ENCODE results near the gene TBX1. TPM values are rescaled to one million over a fixed set of nuclear protein-coding genes. Genes with fewer than 3 reads are reported as not detected.

The TBX1 gene
- total and polyA plus RNA-seq, 10 of the 15 experiments (the other 5 are each of a cell fraction or from before 2014, with no cell fraction given): not detected

GRCh38 chr22:19749876-19750275, 10.7 kb upstream of the TBX1 start:
- TF ChIP-seq ZBTB4 (CRISPR knock-in tag; IDR thresholded peaks at IDR 0.05) (no peak), USF2 (IDR thresholded peaks at IDR 0.05; ENCODE audit: borderline replicate concordance, low read depth, low read length) (no peak), CBFB (IDR thresholded peaks at IDR 0.05; ENCODE audit: low read depth) (no peak), IKZF2 (IDR thresholded peaks at IDR 0.05) (no peak), HSF1 (IDR thresholded peaks at IDR 0.05; ENCODE audit: low read depth, low read length) (no peak), STAT3 (IDR thresholded peaks at IDR 0.05; ENCODE audit: low read depth, low read length) (no peak), DPF2 (IDR thresholded peaks at IDR 0.05) (no peak), EP300 (IDR thresholded peaks at IDR 0.05; ENCODE audit: borderline replicate concordance in 1 of 2, control insufficient read depth in 1 of 2, low read depth in 2 of 2, low read length in 2 of 2) (no peak), POLR2AphosphoS5 (IDR thresholded peaks at IDR 0.05; ENCODE audit: low read length) (no peak), CREB1 (IDR thresholded peaks at IDR 0.05; ENCODE audit: low read depth) (no peak), CBX5 (IDR thresholded peaks at IDR 0.05; ENCODE audit: low read depth) (no peak)
- Histone ChIP-seq H3K27me3 (replicated peaks in 1 of 2; ENCODE audit: control insufficient read depth in 2 of 2, insufficient read depth in 2 of 2, low read length in 1 of 2) (peaks cover 4 to 17% of the 10 kb centered on the region in 2 experiments), H2AFZ (ENCODE audit: control insufficient read depth, low read depth, low read length) (no peak overlapping the region), H4K20me1 (ENCODE audit: control insufficient read depth, insufficient read depth) (peaks cover 4% of the 10 kb centered on the region; the same call in 1 of the 2 replicates), H3K4me3 (no peak overlapping the region), H3K4me1 (ENCODE audit: control insufficient read depth, insufficient read depth, low read length) (no peaks in the 10 kb centered on the region), H3K4me2 (ENCODE audit: control insufficient read depth, insufficient read depth) (no peak overlapping the region), H3K79me2 (ENCODE audit: control insufficient read depth, insufficient read depth, low read length) (no peaks in the 10 kb centered on the region), H3K27ac (ENCODE audit: control insufficient read depth, insufficient read depth) (no peak overlapping the region), H3K36me3 (ENCODE audit: control insufficient read depth in 2 of 2, insufficient read depth in 2 of 2, low read length in 1 of 2) (no peaks in the 10 kb centered on the region), H3K9ac (ENCODE audit: control insufficient read depth, insufficient read depth, low read length) (no peak overlapping the region), H3K9me3 (replicated peaks; ENCODE audit: control insufficient read depth, insufficient read depth, low read length) (no peaks in the 10 kb centered on the region)
- CTCF ChIA-PET: interaction anchor here (1.5 kb wide), 1 partner anchor 160 kb away, joined by 3 read pairs; no protein-coding TSS in a partner anchor
- in situ Hi-C loops (cut with MboI): no loop called here
- intact Hi-C loops (cut with micrococcal nuclease; ENCODE audit: unreplicated experiment): no loop called here
- ATAC-seq (no peak), FAIRE-seq (no peak), DNase-seq (ENCODE audit: low read depth, low spot score) (no peak)
- 31% methylated on average over 12 of the region's 12 CpGs for WGBS (ENCODE audit: insufficient coverage, insufficient replicate concordance, low lambda C conversion rate, missing lambda C conversion rate)
- RAD21 ChIA-PET (ENCODE audit: unreplicated experiment): no interaction called here
- SMC1A ChIA-PET (ENCODE audit: uncharacterized antibody, unreplicated experiment): no interaction called here
- POLR2A ChIA-PET: no interaction called here
- no TSS peak for BruUV-seq (replicated peaks)
